LNCaP clone FGC (cell line): ENCODE results near the gene TNNT3.

Experiments
- DNase-seq: peaks from one replicate; pipeline ENCODE4 v3.0.0-alpha.2; 2011; ENCODE audit warnings: low read depth
- H3K4me3 ChIP-seq: 2 replicates; pipeline ENCODE4 v1.5.1; 2011; ENCODE audit warnings: mild to moderate bottlenecking, low read depth, low read length, control low read depth
- TF ChIP-seq, protein P1 (sequence below): IDR thresholded peaks from 2 replicates; pipeline ENCODE4 v1.5.1; 2012; ENCODE audit warnings: mild to moderate bottlenecking; ENCODE audit not compliant: control insufficient read depth, insufficient read depth; ENCODE audit errors: extremely low read depth

The TNNT3 gene

GRCh38 chr11:1917523-1918435 is 1.7 kb upstream of the TNNT3 start:
- TF ChIP-seq, protein P1, sequence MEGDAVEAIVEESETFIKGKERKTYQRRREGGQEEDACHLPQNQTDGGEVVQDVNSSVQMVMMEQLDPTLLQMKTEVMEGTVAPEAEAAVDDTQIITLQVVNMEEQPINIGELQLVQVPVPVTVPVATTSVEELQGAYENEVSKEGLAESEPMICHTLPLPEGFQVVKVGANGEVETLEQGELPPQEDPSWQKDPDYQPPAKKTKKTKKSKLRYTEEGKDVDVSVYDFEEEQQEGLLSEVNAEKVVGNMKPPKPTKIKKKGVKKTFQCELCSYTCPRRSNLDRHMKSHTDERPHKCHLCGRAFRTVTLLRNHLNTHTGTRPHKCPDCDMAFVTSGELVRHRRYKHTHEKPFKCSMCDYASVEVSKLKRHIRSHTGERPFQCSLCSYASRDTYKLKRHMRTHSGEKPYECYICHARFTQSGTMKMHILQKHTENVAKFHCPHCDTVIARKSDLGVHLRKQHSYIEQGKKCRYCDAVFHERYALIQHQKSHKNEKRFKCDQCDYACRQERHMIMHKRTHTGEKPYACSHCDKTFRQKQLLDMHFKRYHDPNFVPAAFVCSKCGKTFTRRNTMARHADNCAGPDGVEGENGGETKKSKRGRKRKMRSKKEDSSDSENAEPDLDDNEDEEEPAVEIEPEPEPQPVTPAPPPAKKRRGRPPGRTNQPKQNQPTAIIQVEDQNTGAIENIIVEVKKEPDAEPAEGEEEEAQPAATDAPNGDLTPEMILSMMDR: peak; percentile 23; the same call in 1 of the 2 replicates
- no peak overlapping the region for H3K4me3 ChIP-seq
- DNase-seq: no peak

- DNase-seq: no peak
- TF ChIP-seq, protein P1: 0 out of 2 replicates have a peak, but pooled peaks have one; percentile 15
- H3K4me3 ChIP-seq: no peak overlapping the region
Measured at GRCh38 chr11:1918436-1919315, 827 bp upstream of the TNNT3 start.

DNA sequence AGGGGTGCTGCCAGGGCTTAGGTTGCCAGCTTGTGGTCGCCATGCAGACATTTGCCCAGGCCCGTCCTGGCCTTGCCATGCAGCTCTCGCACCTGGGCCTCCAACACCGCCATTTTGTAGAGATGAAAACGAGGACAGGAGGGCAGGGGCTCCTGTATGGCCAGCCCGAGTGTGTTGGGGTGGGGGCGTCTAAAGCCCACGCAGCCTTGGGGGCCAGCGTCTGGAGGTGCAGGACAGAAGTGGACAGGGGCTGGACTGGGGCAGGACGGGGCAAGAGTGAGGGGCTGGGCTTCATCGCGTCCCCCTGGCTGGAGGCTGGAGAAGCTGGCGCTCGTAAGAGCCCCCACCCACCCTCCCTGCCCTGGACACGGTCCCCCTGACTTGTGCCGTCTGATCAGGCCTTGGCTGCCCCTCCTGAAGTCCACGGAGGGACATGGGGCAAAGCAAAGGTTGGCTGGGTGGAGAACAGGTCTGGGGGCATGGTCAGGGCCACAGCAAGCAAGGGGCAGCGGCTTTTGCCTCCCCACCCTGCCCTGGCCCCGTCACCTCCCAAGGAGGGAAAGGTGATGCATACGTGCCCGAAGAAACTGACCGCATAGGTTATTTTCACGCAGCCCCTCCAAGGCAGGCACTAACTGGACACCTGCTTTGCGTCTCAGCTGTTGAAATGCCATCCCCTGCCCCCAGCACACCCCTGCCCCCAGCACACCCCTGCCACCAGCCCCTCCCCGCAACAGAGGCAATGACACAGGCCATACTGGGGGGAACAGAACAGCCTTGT is 815 bp downstream of the TNNT3 start:
- DNase-seq: no peak
- TF ChIP-seq, protein P1: no peak
- H3K4me3 ChIP-seq: no peak overlapping the region

- DNase-seq: no peak
- TF ChIP-seq, protein P1: no peak
- H3K4me3 ChIP-seq: no peak overlapping the region
Measured at GRCh38 chr11:1920909-1921573, 1.5 kb downstream of the TNNT3 start.

- TF ChIP-seq, protein P1: no peak
- DNase-seq: no peak
- no peak overlapping the region for H3K4me3 ChIP-seq
Measured at GRCh38 chr11:1921574-1922141, 2.2 kb downstream of the TNNT3 start.
